Hepatocyte (in vitro differentiated cells): ENCODE measurements around the gene YJEFN3.

Source experiments
- EZH2phosphoT487 ChIP-seq: fragments of 200-600 bp; sonication (generic); IDR thresholded peaks from one replicate; pipeline ENCODE4 v1.6.1; 2018; ENCODE audit warnings: antibody characterized with exemption, mild to moderate bottlenecking, low read depth, moderate library complexity; ENCODE audit not compliant: unreplicated experiment, severe bottlenecking
- TF ChIP-seq, protein P1 (sequence below): fragments of 200-600 bp; sonication (generic); IDR thresholded peaks from 2 replicates; pipeline ENCODE4 v1.5.1; 2016; ENCODE audit warnings: antibody characterized with exemption, mild to moderate bottlenecking; ENCODE audit not compliant: poor library complexity

DNA sequence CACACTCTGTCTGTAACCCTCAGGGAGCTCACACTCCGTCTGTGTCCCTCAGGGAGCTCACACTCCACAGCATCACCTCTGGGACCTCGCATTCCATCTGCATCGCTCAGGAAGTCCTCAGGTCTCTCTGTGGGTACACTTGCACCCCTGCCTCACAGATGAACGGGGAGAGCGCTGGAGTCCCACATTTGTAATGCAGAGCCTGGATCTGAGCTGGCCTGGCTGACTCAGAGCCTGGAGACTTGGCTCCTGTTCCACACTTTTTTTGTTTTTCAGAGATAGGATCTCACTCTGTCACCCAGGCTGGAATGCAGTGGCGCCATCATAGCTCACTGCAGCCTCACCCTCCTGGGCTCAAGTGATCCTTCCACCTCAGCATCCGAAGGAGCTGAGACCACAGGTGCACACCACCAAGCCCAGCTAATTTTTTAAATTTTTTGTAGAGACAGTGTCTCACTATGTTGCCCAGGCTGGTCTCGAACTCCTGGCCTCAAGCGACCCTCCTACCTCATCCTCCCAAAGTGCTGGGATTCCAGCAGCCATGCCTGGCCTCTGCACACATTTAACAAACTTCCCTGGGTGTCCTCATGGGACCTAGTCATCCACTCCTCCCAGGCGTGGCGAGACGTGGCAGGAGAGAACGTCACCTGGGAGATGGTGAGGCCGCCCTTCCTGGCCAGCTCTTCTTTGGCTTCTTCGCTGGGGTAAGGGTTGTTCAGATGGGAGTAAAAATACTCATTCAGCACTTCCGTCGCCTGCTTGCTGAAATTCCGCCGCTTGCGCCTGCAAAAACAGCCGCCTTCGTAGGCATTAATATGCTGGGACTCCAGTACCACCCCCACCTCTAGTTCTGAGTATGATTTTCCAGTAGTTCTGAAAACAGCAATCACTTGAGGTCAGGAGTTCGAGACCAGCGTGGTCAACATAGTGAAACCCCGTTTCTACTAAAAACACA is 40.4 kb downstream of the YJEFN3 start:
- TF ChIP-seq, protein P1, sequence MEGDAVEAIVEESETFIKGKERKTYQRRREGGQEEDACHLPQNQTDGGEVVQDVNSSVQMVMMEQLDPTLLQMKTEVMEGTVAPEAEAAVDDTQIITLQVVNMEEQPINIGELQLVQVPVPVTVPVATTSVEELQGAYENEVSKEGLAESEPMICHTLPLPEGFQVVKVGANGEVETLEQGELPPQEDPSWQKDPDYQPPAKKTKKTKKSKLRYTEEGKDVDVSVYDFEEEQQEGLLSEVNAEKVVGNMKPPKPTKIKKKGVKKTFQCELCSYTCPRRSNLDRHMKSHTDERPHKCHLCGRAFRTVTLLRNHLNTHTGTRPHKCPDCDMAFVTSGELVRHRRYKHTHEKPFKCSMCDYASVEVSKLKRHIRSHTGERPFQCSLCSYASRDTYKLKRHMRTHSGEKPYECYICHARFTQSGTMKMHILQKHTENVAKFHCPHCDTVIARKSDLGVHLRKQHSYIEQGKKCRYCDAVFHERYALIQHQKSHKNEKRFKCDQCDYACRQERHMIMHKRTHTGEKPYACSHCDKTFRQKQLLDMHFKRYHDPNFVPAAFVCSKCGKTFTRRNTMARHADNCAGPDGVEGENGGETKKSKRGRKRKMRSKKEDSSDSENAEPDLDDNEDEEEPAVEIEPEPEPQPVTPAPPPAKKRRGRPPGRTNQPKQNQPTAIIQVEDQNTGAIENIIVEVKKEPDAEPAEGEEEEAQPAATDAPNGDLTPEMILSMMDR = no peak
- no peak for TF ChIP-seq EZH2phosphoT487
